GM12801 (cell line): Measurements from ENCODE around the gene PTCHD1.

Experiments
- CTCF ChIP-seq: IDR thresholded peaks from one replicate; pipeline ENCODE4 v1.5.1; 2011; ENCODE audit warnings: control low read depth; ENCODE audit not compliant: insufficient read length; ENCODE audit errors: extremely low read depth

The PTCHD1 gene

GRCh38 chrX:23333842-23334520 is 668 bp upstream of the PTCHD1 start:
- no peak for TF ChIP-seq CTCF

GRCh38 chrX:23334521-23334847 is 165 bp upstream of the PTCHD1 start:
- TF ChIP-seq CTCF: no peak

GRCh38 chrX:23338334-23338733 is 3.7 kb downstream of the PTCHD1 start:
- TF ChIP-seq CTCF: no peak

GRCh38 chrX:23341452-23341851 is 6.8 kb downstream of the PTCHD1 start:
- no peak for TF ChIP-seq CTCF

- TF ChIP-seq CTCF: no peak
These were observed 9.7 kb downstream of the PTCHD1 start for GRCh38 chrX:23344238-23344903.

GRCh38 chrX:23344904-23345271 is 10.2 kb downstream of the PTCHD1 start:
- no peak for TF ChIP-seq CTCF

- TF ChIP-seq CTCF: no peak
These were observed 21.5 kb downstream of the PTCHD1 start for GRCh38 chrX:23356189-23356588.
